Measurements from ENCODE around the gene APC2.
A peak's percentile ranks its signal among the peaks of the same experiment; 100 is the strongest.
"Not testable (repeated sequence)": the region's sequence is repeated elsewhere in the genome, so short reads cannot be mapped to it uniquely, and the experiment has no call there.

APC2 gene

DNA sequence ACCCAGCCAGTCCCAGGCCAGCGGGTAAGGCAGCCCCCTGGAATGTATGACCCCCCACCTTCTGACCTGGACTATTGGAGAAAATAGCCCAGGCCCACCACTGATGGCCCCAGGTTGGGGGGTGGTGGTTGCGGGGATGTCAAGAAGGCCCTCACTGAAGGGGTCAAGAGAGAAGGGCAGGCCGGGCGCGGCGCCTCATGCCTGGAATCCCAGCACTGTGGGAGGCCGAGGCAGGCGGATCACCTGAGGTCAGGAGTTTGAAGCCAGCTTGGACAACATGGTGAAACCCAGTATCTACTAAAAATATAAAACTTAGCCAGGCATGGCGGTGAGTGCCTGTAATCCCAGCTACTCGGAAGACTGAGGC, 64.4 kb downstream of the APC2 start:
- no peak for DNase-seq

DNA sequence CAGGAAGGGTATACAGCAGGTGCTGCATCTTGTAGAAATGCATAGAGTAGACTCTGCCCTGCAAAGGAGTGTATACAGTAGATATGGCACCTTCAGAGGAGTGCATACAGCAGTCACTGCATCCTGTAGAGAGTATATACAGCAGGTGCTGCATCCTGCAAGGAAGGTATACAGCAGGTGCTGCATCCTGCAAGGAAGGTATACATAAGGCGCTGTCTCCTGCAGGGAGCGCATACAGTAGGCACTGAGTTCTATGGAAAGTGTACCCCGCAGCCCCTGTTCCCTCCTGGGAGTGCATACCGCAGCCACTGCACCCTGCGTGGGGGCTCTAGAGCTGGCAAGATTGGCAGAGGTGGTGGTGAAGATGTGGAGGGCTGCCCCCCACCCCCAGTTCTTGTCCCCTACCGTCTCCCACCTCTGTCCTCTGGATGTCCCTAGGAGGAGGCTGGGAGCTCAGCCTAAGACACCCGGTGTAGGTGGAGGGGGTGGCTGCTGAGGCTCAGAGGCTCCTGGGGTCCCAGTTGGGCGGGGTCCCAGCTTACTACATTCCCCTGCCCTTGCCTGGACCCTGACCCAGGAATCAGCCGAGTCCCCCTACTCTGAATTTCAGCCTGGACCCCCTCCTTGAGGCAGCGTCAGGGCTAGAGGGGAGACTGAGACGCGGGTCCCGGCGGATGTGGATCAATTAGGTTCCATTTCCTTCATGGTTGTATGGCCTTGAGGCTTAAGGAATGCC, 65.2 kb downstream of the APC2 start:
- no peak for DNase-seq

DNA sequence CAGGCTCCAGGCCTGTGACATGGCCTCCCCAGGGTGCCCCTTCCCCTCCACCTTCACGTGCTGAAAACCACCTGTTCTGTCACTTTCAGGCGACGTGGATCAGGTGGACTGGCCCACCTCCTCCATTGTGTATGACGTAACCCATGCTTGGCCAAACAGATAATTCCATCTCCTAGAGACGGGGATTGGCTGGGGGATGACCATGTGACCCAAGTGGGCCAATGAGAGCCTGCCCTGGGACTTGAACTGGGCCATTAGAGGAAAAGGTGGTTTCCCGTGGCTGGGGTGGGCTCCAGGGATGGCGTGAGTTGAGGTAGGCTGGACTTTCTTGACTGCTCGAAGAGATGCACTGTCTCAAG, 66.5 kb downstream of the APC2 start:
- peak; percentile 28 for DNase-seq

DNA sequence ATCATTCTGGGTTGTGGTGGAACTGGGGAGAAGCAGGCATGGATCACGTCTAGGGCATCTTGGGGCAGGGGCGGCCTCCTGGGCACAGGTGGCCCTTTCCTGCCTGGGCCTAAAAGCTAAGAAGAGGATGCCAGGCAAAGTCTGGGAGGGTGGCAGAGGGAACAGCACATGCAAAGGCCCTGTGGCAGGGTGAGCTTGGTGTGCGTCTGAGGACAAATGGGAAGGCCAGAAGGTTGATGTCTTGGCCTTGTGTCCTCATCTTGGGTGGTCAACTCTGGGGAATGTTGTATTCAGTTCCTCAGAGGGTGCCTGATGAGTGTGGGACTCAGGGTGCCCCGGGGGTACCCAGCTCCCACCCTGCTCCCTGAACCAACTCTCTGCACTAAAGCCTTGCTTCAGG, 68.5 kb downstream of the APC2 start:
- no peak for DNase-seq

DNA sequence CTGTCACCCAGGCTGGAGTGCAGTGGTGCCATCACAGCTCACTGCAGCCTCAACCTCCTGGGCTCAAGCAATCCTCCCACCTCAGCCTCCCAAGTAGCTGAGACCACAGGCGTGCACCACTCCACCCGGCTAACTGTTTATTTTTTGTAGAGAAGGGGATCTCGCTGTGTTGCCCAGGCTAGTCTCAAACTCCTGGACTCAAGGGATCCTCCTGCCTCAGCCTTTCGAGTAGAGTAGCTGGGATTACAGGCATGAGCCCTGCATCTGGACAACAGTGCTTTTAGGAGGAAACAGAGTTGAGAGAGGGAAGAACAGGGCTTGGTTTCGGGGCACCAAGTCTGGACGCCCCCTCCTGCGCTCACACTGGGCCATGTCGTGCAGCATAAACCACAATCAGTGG, 69.9 kb downstream of the APC2 start:
- not testable (repeated sequence) for DNase-seq

DNA sequence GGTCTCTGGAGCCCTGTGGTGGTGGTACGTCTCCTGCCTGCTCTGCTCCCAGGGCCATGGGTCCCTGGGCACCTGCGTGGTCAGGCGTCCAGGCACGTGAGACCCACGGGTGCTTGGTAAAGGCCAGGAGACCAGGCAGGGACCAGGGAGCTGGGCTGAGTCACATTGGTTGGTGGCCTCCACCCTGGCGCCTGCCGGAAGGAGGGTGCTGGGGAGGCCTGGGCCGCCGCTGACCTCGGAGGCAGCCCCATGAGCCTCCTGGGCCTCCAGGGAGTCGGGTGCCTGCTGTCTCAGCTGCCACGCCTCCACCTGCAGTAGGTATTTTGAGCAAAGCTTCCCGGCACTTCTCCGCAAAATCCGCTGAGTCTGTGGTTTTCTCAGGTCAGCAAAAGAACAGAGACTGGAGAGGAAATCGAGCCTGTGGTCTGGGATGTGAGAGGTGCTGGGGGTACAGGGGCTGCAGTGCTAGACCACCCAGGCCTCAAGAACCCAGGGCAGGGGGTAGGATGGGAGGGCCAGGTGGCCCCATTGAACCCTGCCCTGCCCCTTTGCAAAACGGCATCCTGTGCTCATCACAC, 70.4 kb downstream of the APC2 start:
- peak; percentile 53 for DNase-seq

DNA sequence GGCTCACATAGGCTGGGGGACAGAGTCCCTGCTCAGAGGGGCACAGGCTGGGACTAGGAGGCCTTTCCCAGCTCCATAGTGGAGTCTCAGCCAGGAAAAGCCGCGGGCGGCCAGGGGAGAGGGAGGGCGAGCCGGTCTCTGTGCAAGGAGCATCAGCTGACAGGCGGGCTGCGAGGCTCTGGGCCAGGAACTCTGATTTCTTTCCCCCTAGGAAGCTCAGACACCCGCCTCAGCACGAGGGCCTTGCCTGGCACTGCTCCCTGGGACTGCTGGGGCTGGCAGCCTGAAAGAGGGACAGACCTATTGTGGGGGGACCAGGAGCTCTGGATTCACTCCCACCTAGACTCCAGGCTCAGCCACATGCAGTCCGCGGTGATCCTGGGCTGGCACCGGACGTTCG, 71.7 kb downstream of the APC2 start:
- no peak for DNase-seq

DNA sequence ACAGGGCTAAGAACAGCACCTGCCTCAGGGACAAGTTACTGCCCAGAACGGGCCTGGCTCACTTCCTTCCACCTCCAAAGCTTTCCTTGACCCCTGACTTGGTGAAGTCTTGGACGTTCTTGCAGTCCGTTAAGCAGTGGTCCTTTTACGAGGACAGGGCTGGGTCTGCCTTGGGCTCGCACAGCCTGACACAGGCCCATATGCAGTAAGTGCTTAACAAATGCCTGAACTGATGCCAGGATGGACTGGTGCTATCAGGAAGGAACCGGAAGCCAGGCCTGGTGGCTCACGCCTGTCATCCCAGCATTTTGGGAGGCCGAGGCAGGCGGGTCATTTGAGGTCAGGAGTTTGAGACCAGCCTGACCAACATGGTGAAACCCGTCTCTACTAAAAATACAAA, 72.1 kb downstream of the APC2 start:
- no peak for DNase-seq

DNA sequence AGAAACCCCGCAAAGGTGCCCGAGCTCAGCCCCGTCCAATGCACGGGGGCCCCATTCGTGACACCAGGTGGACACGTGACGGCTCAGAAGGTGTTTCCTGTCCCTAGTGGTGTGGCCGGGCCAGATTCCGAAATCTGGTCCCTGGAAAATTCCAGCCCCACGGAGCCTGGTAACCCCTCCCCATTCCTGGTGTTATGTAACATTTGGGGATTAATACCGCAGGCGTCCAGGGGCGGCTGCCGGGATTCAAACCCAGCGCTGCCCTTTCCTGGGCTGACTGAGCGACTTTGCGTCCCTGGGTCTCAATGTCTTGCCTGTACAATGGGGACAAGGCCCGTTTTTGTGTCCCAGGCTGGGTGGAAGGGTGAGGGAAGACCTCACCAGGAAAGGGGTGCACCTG, 72.9 kb downstream of the APC2 start:
- no peak for DNase-seq
